ENCODE measurements around the gene WDR76.

The WDR76 gene

DNA sequence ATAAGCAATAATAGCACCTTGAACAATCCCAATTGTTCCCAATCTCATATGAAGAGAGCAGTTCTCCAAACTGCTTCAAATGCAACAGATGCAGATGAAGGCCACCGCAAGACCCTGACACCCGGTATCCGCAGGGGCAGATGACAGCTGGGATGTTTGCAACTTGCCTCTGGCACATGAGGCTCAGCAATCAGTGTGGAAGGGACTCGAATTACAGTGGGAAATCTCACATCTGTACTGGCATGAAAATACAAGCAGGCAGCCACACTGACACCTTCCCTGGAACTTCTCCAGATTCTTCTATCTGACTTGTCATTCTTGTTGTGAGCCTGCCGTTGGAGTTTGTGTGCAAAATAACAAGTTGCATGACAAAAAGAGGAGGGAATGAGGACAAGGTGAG is 68.8 kb downstream of the WDR76 start:
- H3K36me3 ChIP-seq (ENCODE audit: control insufficient read depth in 1 of 2, insufficient read depth in 2 of 2, low read depth in 1 of 2, low read length in 2 of 2), result peaks cover 0 to 41% of the 10 kb centered on the region in 2 experiments
- H3K9me3 ChIP-seq (ENCODE audit: control insufficient read depth, low read length), result no peaks in the 10 kb centered on the region
- no peak overlapping the region for H3K27ac ChIP-seq (ENCODE audit: low read length, poor library complexity, severe bottlenecking)
- H3K14ac ChIP-seq (ENCODE audit: low read length in 2 of 2), result no peak overlapping the region
- H3K79me1 ChIP-seq (replicated peaks; ENCODE audit: low read length, poor library complexity, severe bottlenecking), result no peaks in the 10 kb centered on the region
- H3K4ac ChIP-seq (ENCODE audit: low read depth in 1 of 2, low read length in 2 of 2), result no peak overlapping the region
- H3K4me2 ChIP-seq (ENCODE audit: low read length, poor library complexity, severe bottlenecking), result no peak overlapping the region
- peaks cover 2% of the 10 kb centered on the region for H3K4me1 ChIP-seq (ENCODE audit: control insufficient read depth, insufficient read depth, low read depth, low read length)
- H3K27me3 ChIP-seq (ENCODE audit: control insufficient read depth in 1 of 2, insufficient read depth in 1 of 2, low read length in 2 of 2), result no peaks in the 10 kb centered on the region
- DNase-seq, result no peak
- H3K23ac ChIP-seq (ENCODE audit: low read length in 2 of 2), result no peak overlapping the region
- no peak overlapping the region for H2BK15ac ChIP-seq (ENCODE audit: low read depth, poor library complexity, severe bottlenecking)
- H2AK5ac ChIP-seq (ENCODE audit: low read length, severe bottlenecking), result no peak overlapping the region
- H3K9ac ChIP-seq (ENCODE audit: low read length), result no peak overlapping the region
- WGBS, result 97% methylated on average over 5 of the region's 5 CpGs
- no peak overlapping the region for H2AFZ ChIP-seq (ENCODE audit: low read depth, low read length)
- no peak overlapping the region for H3K4me3 ChIP-seq (ENCODE audit: insufficient read depth in 1 of 2, low read depth in 1 of 2, low read length in 2 of 2)
- no peak overlapping the region for H2BK12ac ChIP-seq (ENCODE audit: low read length in 2 of 2)
- no peak overlapping the region for H2BK120ac ChIP-seq (ENCODE audit: low read depth, low read length)
- H3K18ac ChIP-seq (ENCODE audit: low read depth in 1 of 2, low read length in 2 of 2), result no peak overlapping the region
- no peak overlapping the region for H2BK5ac ChIP-seq (ENCODE audit: low read depth, low read length, poor library complexity, severe bottlenecking)
- no peak overlapping the region for H4K91ac ChIP-seq (ENCODE audit: low read length)
- no peak overlapping the region for H4K8ac ChIP-seq (ENCODE audit: low read length)

DNA sequence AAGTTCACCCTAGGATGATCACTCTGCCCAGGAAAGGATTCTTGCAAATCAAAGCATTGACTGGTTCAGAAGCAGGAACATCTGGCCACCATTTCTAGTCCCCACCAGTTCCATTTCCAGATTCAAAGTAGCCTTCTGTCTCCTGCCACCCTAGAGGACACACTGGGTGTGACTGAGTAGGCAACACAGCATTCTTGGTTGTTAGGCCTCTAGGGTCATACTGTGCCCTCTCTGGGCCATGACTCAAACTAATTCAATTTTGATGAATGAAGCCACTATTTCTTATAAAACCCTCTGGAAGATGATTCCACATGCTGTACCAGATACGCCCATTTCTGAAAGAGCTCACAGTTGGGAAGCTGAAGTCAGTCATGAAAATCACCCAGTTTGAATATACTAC is 69.7 kb downstream of the WDR76 start:
- Histone ChIP-seq H3K27ac (ENCODE audit: low read length, poor library complexity, severe bottlenecking) (no peak overlapping the region), H3K4ac (ENCODE audit: low read depth in 1 of 2, low read length in 2 of 2) (no peak overlapping the region), H3K4me2 (ENCODE audit: low read length, poor library complexity, severe bottlenecking) (no peak overlapping the region), H3K9ac (ENCODE audit: low read length) (no peak overlapping the region), H4K8ac (ENCODE audit: low read length) (no peak overlapping the region), H4K91ac (ENCODE audit: low read length) (no peak overlapping the region), H3K79me1 (replicated peaks; ENCODE audit: low read length, poor library complexity, severe bottlenecking) (no peaks in the 10 kb centered on the region), H2BK15ac (ENCODE audit: low read depth, poor library complexity, severe bottlenecking) (no peak overlapping the region), H2BK12ac (ENCODE audit: low read length in 2 of 2) (no peak overlapping the region), H3K27me3 (ENCODE audit: control insufficient read depth in 1 of 2, insufficient read depth in 1 of 2, low read length in 2 of 2) (no peaks in the 10 kb centered on the region), H3K36me3 (ENCODE audit: control insufficient read depth in 1 of 2, insufficient read depth in 2 of 2, low read depth in 1 of 2, low read length in 2 of 2) (peaks cover 0 to 34% of the 10 kb centered on the region in 2 experiments), H2AFZ (ENCODE audit: low read depth, low read length) (no peak overlapping the region), H3K4me3 (ENCODE audit: insufficient read depth in 1 of 2, low read depth in 1 of 2, low read length in 2 of 2) (no peak overlapping the region), H3K23ac (ENCODE audit: low read length in 2 of 2) (no peak overlapping the region), H2BK120ac (ENCODE audit: low read depth, low read length) (no peak overlapping the region), H3K18ac (ENCODE audit: low read depth in 1 of 2, low read length in 2 of 2) (no peak overlapping the region), H3K9me3 (ENCODE audit: control insufficient read depth, low read length) (no peaks in the 10 kb centered on the region), H3K14ac (ENCODE audit: low read length in 2 of 2) (no peak overlapping the region), H2AK5ac (ENCODE audit: low read length, severe bottlenecking) (no peak overlapping the region), H3K4me1 (ENCODE audit: control insufficient read depth, insufficient read depth, low read depth, low read length) (peaks cover 2% of the 10 kb centered on the region), H2BK5ac (ENCODE audit: low read depth, low read length, poor library complexity, severe bottlenecking) (no peak overlapping the region)
- DNase-seq, result no peak
- WGBS, result no CpG with 5 or more reads among the region's 1 CpG

DNA sequence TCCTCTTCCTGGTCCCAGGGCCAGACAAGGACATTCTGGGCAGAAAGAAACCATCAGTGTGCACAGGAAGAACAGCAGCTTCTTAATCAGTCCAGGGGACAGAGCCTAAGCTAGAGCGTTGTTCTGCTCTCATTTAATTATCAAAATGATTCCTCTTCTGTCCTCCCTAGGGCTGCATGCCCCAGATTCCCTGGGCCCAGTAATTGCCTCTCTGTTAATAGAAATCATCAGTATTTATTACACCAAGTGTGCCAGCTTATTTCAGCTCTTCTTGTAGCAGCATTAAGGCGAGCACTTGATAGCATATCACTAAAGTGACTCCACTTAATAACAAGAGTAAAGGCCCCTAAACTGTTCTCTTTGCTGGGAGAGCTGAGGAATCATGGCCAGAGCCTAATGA is 72.1 kb downstream of the WDR76 start:
- H2AFZ ChIP-seq (ENCODE audit: low read depth, low read length), result no peak overlapping the region
- no peak overlapping the region for H3K23ac ChIP-seq (ENCODE audit: low read length in 2 of 2)
- H4K8ac ChIP-seq (ENCODE audit: low read length), result no peak overlapping the region
- H3K4me1 ChIP-seq (ENCODE audit: control insufficient read depth, insufficient read depth, low read depth, low read length), result peaks cover 2% of the 10 kb centered on the region
- H2BK120ac ChIP-seq (ENCODE audit: low read depth, low read length), result no peak overlapping the region
- H3K4ac ChIP-seq (ENCODE audit: low read depth in 1 of 2, low read length in 2 of 2), result no peak overlapping the region
- no peaks in the 10 kb centered on the region for H3K27me3 ChIP-seq (ENCODE audit: control insufficient read depth in 1 of 2, insufficient read depth in 1 of 2, low read length in 2 of 2)
- no peak overlapping the region for H3K18ac ChIP-seq (ENCODE audit: low read depth in 1 of 2, low read length in 2 of 2)
- H3K79me1 ChIP-seq (replicated peaks; ENCODE audit: low read length, poor library complexity, severe bottlenecking), result no peaks in the 10 kb centered on the region
- H3K27ac ChIP-seq (ENCODE audit: low read length, poor library complexity, severe bottlenecking), result no peak overlapping the region
- H3K4me3 ChIP-seq (ENCODE audit: insufficient read depth in 1 of 2, low read depth in 1 of 2, low read length in 2 of 2), result no peak overlapping the region
- WGBS, result 83% methylated on average over 1 of the region's 2 CpGs
- H2BK15ac ChIP-seq (ENCODE audit: low read depth, poor library complexity, severe bottlenecking), result no peak overlapping the region
- no peaks in the 10 kb centered on the region for H3K9me3 ChIP-seq (ENCODE audit: control insufficient read depth, low read length)
- H3K14ac ChIP-seq (ENCODE audit: low read length in 2 of 2), result no peak overlapping the region
- DNase-seq, result no peak
- no peak overlapping the region for H2BK5ac ChIP-seq (ENCODE audit: low read depth, low read length, poor library complexity, severe bottlenecking)
- no peak overlapping the region for H2BK12ac ChIP-seq (ENCODE audit: low read length in 2 of 2)
- H2AK5ac ChIP-seq (ENCODE audit: low read length, severe bottlenecking), result no peak overlapping the region
- peaks cover 0 to 29% of the 10 kb centered on the region in 2 experiments for H3K36me3 ChIP-seq (ENCODE audit: control insufficient read depth in 1 of 2, insufficient read depth in 2 of 2, low read depth in 1 of 2, low read length in 2 of 2)
- no peak overlapping the region for H3K4me2 ChIP-seq (ENCODE audit: low read length, poor library complexity, severe bottlenecking)
- H3K9ac ChIP-seq (ENCODE audit: low read length), result no peak overlapping the region
- no peak overlapping the region for H4K91ac ChIP-seq (ENCODE audit: low read length)

DNA sequence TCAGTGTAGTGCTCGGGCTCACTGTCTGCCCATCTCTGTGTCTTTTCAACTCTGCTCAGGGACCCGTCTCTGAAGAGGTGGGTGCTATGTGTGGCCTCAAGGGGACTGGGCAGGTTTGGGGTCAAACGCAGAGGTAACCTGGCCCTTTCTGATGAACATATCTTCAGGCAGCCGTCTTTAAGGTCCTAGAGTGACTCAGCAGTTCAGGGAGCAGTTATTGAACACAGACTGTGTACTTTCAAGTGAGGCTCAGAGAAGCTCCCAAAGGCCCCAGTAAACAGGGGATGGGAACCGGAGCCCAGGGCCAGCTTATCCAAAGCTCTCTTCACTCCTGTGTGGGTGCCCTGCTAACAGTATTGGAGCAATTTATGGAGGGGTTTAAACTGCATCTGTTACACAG is 73.1 kb downstream of the WDR76 start:
- H2BK5ac ChIP-seq (ENCODE audit: low read depth, low read length, poor library complexity, severe bottlenecking), result no peak overlapping the region
- H3K23ac ChIP-seq (ENCODE audit: low read length in 2 of 2), result no peak overlapping the region
- no peaks in the 10 kb centered on the region for H3K79me1 ChIP-seq (replicated peaks; ENCODE audit: low read length, poor library complexity, severe bottlenecking)
- H3K14ac ChIP-seq (ENCODE audit: low read length in 2 of 2), result no peak overlapping the region
- no peak overlapping the region for H4K8ac ChIP-seq (ENCODE audit: low read length)
- H2BK120ac ChIP-seq (ENCODE audit: low read depth, low read length), result no peak overlapping the region
- no peak overlapping the region for H2BK12ac ChIP-seq (ENCODE audit: low read length in 2 of 2)
- DNase-seq, result no peak
- H3K27me3 ChIP-seq (ENCODE audit: control insufficient read depth in 1 of 2, insufficient read depth in 1 of 2, low read length in 2 of 2), result no peaks in the 10 kb centered on the region
- H3K9ac ChIP-seq (ENCODE audit: low read length), result no peak overlapping the region
- no peak overlapping the region for H3K4ac ChIP-seq (ENCODE audit: low read depth in 1 of 2, low read length in 2 of 2)
- no peak overlapping the region for H3K27ac ChIP-seq (ENCODE audit: low read length, poor library complexity, severe bottlenecking)
- no peak overlapping the region for H2AK5ac ChIP-seq (ENCODE audit: low read length, severe bottlenecking)
- H3K36me3 ChIP-seq (ENCODE audit: control insufficient read depth in 1 of 2, insufficient read depth in 2 of 2, low read depth in 1 of 2, low read length in 2 of 2), result peaks cover 0 to 29% of the 10 kb centered on the region in 2 experiments
- no peak overlapping the region for H2AFZ ChIP-seq (ENCODE audit: low read depth, low read length)
- no peak overlapping the region for H4K91ac ChIP-seq (ENCODE audit: low read length)
- peak overlapping the region in 1 of 2 experiments; percentile 46 for H3K18ac ChIP-seq (ENCODE audit: low read depth in 1 of 2, low read length in 2 of 2)
- no peak overlapping the region for H2BK15ac ChIP-seq (ENCODE audit: low read depth, poor library complexity, severe bottlenecking)
- no peaks in the 10 kb centered on the region for H3K9me3 ChIP-seq (ENCODE audit: control insufficient read depth, low read length)
- H3K4me3 ChIP-seq (ENCODE audit: insufficient read depth in 1 of 2, low read depth in 1 of 2, low read length in 2 of 2), result no peak overlapping the region
- no peak overlapping the region for H3K4me2 ChIP-seq (ENCODE audit: low read length, poor library complexity, severe bottlenecking)
- WGBS, result 87% methylated on average over 5 of the region's 5 CpGs
- H3K4me1 ChIP-seq (ENCODE audit: control insufficient read depth, insufficient read depth, low read depth, low read length), result peaks cover 2% of the 10 kb centered on the region
